Activated CD8-positive, alpha-beta memory T cell treated with anti-CD3 and anti-CD28 coated beads, Interleukin-2, amount 10 ng/mL, durations not matched to agents 7 days and 5 days (primary cell): ENCODE results near the gene CD82. TPM values are rescaled to one million over a fixed set of nuclear protein-coding genes. Genes with fewer than 3 reads are reported as not detected.

Source experiments
- ATAC-seq: fragments of 150-1000 bp; cut with Tn5 transposase; one replicate; pipeline ENCODE4 v1.10.0; 2021; ENCODE audit warnings: moderate library complexity
- CTCF ChIA-PET: fragments of 350-600 bp; sonication (Branson Sonifier 250); formaldehyde crosslinking; loops from one replicate; lab custom pipeline; 2021; ENCODE audit warnings: antibody characterized with exemption; lab: Charles Lee
- DNase-seq: peaks from one replicate; pipeline ENCODE4 v3.0.0-alpha.2; 2020
- H3K27ac Mint-ChIP-seq: one replicate; pipeline ENCODE4 v1.8.0; 2021; ENCODE audit warnings: mild to moderate bottlenecking, mixed read lengths
- H3K27me3 Mint-ChIP-seq: one replicate; pipeline ENCODE4 v1.8.0; 2021; ENCODE audit warnings: mixed read lengths
- H3K36me3 Mint-ChIP-seq: one replicate; pipeline ENCODE4 v1.8.0; 2021; ENCODE audit warnings: mild to moderate bottlenecking, mixed read lengths
- H3K4me1 Mint-ChIP-seq: one replicate; pipeline ENCODE4 v1.8.0; 2021; ENCODE audit warnings: mixed read lengths
- H3K4me3 Mint-ChIP-seq: one replicate; pipeline ENCODE4 v1.8.0; 2021; ENCODE audit warnings: mild to moderate bottlenecking, moderate library complexity, mixed read lengths
- H3K9me3 Mint-ChIP-seq: one replicate; pipeline ENCODE4 v1.8.0; 2022; ENCODE audit warnings: low read depth, mixed read lengths
- total RNA-seq, 2 experiments: library from RNA; stranded (reverse); gene quantifications; one replicate each; pipeline ENCODE4 v1.2.3, GENCODE V29; 2021

The CD82 gene
- total RNA-seq, 2 experiments from 2014 or later, result 90.2 to 285 TPM

GRCh38 chr11:44623341-44623730, 57.9 kb downstream of the CD82 start:
- no peak overlapping the region for H3K27ac Mint-ChIP-seq
- no peak overlapping the region for H3K4me3 Mint-ChIP-seq
- peaks cover 7% of the 10 kb centered on the region for H3K4me1 Mint-ChIP-seq
- no peak for ATAC-seq
- CTCF ChIA-PET, result interaction anchor here (1.2 to 21.3 kb wide), 5 partner anchors 12 to 287 kb away, joined by 3 to 530 read pairs (median 25); partner anchors contain the start of gene CD82
- no peaks in the 10 kb centered on the region for H3K27me3 Mint-ChIP-seq
- DNase-seq, result no peak
- no peaks in the 10 kb centered on the region for H3K36me3 Mint-ChIP-seq
- no peaks in the 10 kb centered on the region for H3K9me3 Mint-ChIP-seq

- Mint-ChIP-seq H3K4me1 (peaks cover 13% of the 10 kb centered on the region), H3K27me3 (no peaks in the 10 kb centered on the region), H3K4me3 (no peak overlapping the region), H3K27ac (no peak overlapping the region), H3K36me3 (no peaks in the 10 kb centered on the region), H3K9me3 (no peaks in the 10 kb centered on the region)
- CTCF ChIA-PET, result interaction anchor here (1.2 to 21.3 kb wide), 4 partner anchors 12 to 287 kb away, joined by 3 to 530 read pairs (median 30); partner anchors contain the start of gene CD82
- no peak for DNase-seq
- no peak for ATAC-seq
Observed at GRCh38 chr11:44623731-44624491, 58.4 kb downstream of the CD82 start.

GRCh38 chr11:44624761-44625221, 59.3 kb downstream of the CD82 start:
- Mint-ChIP-seq H3K36me3 (no peaks in the 10 kb centered on the region), H3K4me1 (peaks cover 15% of the 10 kb centered on the region)
- no peak for DNase-seq

GRCh38 chr11:44625759-44626523, 60.5 kb downstream of the CD82 start:
- ATAC-seq, result no peak
- no peak overlapping the region for H3K27ac Mint-ChIP-seq
- no peak for DNase-seq
- no peak overlapping the region for H3K4me3 Mint-ChIP-seq
- peaks cover 15% of the 10 kb centered on the region for H3K4me1 Mint-ChIP-seq
- H3K36me3 Mint-ChIP-seq, result no peaks in the 10 kb centered on the region
- no peaks in the 10 kb centered on the region for H3K9me3 Mint-ChIP-seq
- peaks cover 4% of the 10 kb centered on the region for H3K27me3 Mint-ChIP-seq
- CTCF ChIA-PET, result interaction anchor here (0.8 to 21.3 kb wide), 6 partner anchors 9 to 150 kb away, joined by 3 to 530 read pairs (median 6); partner anchors contain the start of gene CD82

More at GRCh38 chr11:44624761-44625221, 59.3 kb downstream of the CD82 start:
- Mint-ChIP-seq H3K27ac (no peak overlapping the region), H3K4me3 (no peak overlapping the region), H3K9me3 (no peaks in the 10 kb centered on the region), H3K27me3 (peaks cover 4% of the 10 kb centered on the region)
- CTCF ChIA-PET, result interaction anchor here (1.1 to 21.3 kb wide), 6 partner anchors 8 to 286 kb away, joined by 3 to 530 read pairs (median 16); partner anchors contain the start of gene CD82
- ATAC-seq, result no peak

- Mint-ChIP-seq H3K27me3 (peaks cover 4% of the 10 kb centered on the region), H3K36me3 (no peaks in the 10 kb centered on the region), H3K4me1 (peaks cover 15% of the 10 kb centered on the region), H3K9me3 (no peaks in the 10 kb centered on the region), H3K4me3 (no peak overlapping the region), H3K27ac (no peak overlapping the region)
- ATAC-seq (no peak), DNase-seq (no peak)
- CTCF ChIA-PET, result interaction anchor here (0.8 to 21.3 kb wide), 6 partner anchors 10 to 149 kb away, joined by 3 to 530 read pairs (median 4); partner anchors contain the start of gene CD82
Observed at GRCh38 chr11:44626645-44627044, 61.2 kb downstream of the CD82 start.

- no peak overlapping the region for H3K4me3 Mint-ChIP-seq
- CTCF ChIA-PET, result interaction anchor here (0.8 to 21.3 kb wide), 5 partner anchors 10 to 266 kb away, joined by 3 to 530 read pairs (median 3); partner anchors contain the start of gene CD82
- ATAC-seq (no peak), DNase-seq (no peak)
- H3K36me3 Mint-ChIP-seq, result no peaks in the 10 kb centered on the region
- no peak overlapping the region for H3K27ac Mint-ChIP-seq
- H3K27me3 Mint-ChIP-seq, result peaks cover 4% of the 10 kb centered on the region
- peaks cover 15% of the 10 kb centered on the region for H3K4me1 Mint-ChIP-seq
- no peaks in the 10 kb centered on the region for H3K9me3 Mint-ChIP-seq
Observed at GRCh38 chr11:44627165-44627789, 61.8 kb downstream of the CD82 start.

GRCh38 chr11:44627911-44628729, 62.7 kb downstream of the CD82 start:
- DNase-seq, result peak; percentile 43
- Mint-ChIP-seq H3K27me3 (peaks cover 4% of the 10 kb centered on the region), H3K4me1 (peaks cover 13% of the 10 kb centered on the region), H3K36me3 (no peaks in the 10 kb centered on the region), H3K9me3 (no peaks in the 10 kb centered on the region), H3K4me3 (no peak overlapping the region), H3K27ac (no peak overlapping the region)
- peak; percentile 46 for ATAC-seq
- CTCF ChIA-PET, result interaction anchor here (0.7 to 21.3 kb wide), 6 partner anchors 8 to 283 kb away, joined by 3 to 530 read pairs (median 4); partner anchors contain the start of gene CD82

- H3K27me3 Mint-ChIP-seq, result peaks cover 4% of the 10 kb centered on the region
- CTCF ChIA-PET, result interaction anchor here (0.7 to 21.3 kb wide), 4 partner anchors 8 to 282 kb away, joined by 3 to 530 read pairs (median 4); partner anchors contain the start of gene CD82
- no peak for ATAC-seq
- H3K36me3 Mint-ChIP-seq, result no peaks in the 10 kb centered on the region
- DNase-seq, result no peak
- peaks cover 9% of the 10 kb centered on the region for H3K4me1 Mint-ChIP-seq
- no peak overlapping the region for H3K4me3 Mint-ChIP-seq
- no peaks in the 10 kb centered on the region for H3K9me3 Mint-ChIP-seq
- H3K27ac Mint-ChIP-seq, result no peak overlapping the region
Observed at GRCh38 chr11:44628730-44629700, 63.6 kb downstream of the CD82 start.

- CTCF ChIA-PET, result interaction anchor here (0.7 to 21.3 kb wide), 3 partner anchors 69 to 282 kb away, joined by 3 to 530 read pairs (median 5); partner anchors contain the start of gene CD82
- DNase-seq, result no peak
- ATAC-seq, result no peak
- Mint-ChIP-seq H3K27ac (no peak overlapping the region), H3K9me3 (no peaks in the 10 kb centered on the region), H3K4me3 (no peak overlapping the region), H3K4me1 (peaks cover 9% of the 10 kb centered on the region), H3K36me3 (no peaks in the 10 kb centered on the region), H3K27me3 (peaks cover 4% of the 10 kb centered on the region)
Observed at GRCh38 chr11:44629732-44630345, 64.4 kb downstream of the CD82 start.

GRCh38 chr11:44630511-44631210, 65.2 kb downstream of the CD82 start:
- Mint-ChIP-seq H3K9me3 (no peaks in the 10 kb centered on the region), H3K27ac (no peak overlapping the region), H3K4me3 (no peak overlapping the region), H3K36me3 (no peaks in the 10 kb centered on the region), H3K27me3 (peaks cover 12% of the 10 kb centered on the region), H3K4me1 (peaks cover 9% of the 10 kb centered on the region)
- no peak for DNase-seq
- ATAC-seq, result no peak
- CTCF ChIA-PET, result interaction anchor here (1.2 kb wide), 1 partner anchor 264 kb away, joined by 4 read pairs; no protein-coding TSS in a partner anchor
